NCI-H2227 (cell line): ENCODE data around the gene PHF2.

Experiments used
- DNase-seq: peaks from one replicate; lab custom pipeline; 2025; ENCODE audit not compliant: unreplicated experiment; lab: John Stamatoyannopoulos, UW

Gene PHF2

GRCh38 chr9:93676310-93677047 is 100.1 kb downstream of the PHF2 start:
- DNase-seq: no peak

- no peak for DNase-seq
Observed at GRCh38 chr9:93677048-93677571, 100.7 kb downstream of the PHF2 start.

DNA sequence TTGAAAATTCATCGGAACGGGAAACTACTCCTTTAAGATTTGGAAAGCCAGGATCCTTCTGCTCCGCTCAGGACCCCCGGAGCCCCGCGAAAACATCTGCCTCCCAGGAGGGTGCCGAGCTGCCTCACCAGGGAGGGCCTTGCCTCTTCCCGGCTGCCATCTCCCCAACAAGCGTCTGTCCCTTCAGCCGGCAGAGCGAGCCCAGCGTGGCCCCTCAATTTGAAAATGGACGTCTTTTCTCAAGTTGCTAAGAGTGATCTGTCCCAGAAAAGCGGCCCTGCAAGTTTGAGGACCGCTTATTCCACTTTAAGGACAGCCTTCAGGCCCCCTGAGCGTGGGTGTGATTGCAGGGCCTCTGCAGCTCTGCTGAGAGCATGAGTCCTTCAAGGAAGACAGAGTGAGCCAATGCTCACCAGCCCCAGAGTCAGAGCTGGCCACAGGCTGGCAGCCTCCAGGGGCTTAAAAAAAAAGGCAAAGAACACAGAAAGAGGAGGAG is 101.3 kb downstream of the PHF2 start:
- no peak for DNase-seq

DNA sequence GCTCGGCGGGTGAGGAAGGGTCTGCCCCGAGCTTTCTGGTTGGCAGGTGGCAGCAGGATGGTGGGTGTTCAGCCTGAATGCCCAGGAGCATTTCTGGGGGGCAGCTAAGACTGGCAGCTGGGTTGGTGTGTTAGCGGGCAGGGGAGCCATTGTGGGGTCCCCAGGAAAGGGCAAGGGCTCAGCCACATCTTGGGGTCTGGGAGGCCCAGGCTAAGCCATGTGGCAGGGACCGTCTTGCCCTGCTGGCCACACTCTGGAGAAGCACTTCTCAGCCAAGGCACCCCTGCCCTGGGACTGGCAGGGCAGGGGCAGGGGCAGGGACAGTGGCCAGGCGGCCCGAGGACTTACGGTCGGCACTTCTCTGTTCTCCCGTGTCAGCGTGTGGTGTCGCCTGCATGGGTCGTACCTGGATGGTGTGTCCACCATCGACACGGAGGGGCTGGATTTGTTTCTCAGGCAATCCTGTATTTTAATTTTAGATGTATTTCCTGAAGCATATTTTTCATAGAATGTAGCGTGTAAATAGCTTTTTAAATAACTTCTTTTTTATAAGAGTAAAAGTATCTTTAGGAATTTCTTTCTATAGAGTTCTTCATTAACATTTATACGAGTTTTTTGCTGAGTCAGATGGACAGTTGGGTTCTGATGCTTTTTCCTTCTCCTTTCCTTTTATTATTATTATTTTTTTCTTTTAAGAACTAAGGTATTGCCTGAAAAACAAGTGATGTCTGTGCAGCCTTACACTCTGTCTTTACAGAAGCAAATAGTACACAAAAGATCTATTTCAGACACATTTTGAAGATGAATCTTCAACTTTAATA is 102.0 kb downstream of the PHF2 start:
- no peak for DNase-seq

DNA sequence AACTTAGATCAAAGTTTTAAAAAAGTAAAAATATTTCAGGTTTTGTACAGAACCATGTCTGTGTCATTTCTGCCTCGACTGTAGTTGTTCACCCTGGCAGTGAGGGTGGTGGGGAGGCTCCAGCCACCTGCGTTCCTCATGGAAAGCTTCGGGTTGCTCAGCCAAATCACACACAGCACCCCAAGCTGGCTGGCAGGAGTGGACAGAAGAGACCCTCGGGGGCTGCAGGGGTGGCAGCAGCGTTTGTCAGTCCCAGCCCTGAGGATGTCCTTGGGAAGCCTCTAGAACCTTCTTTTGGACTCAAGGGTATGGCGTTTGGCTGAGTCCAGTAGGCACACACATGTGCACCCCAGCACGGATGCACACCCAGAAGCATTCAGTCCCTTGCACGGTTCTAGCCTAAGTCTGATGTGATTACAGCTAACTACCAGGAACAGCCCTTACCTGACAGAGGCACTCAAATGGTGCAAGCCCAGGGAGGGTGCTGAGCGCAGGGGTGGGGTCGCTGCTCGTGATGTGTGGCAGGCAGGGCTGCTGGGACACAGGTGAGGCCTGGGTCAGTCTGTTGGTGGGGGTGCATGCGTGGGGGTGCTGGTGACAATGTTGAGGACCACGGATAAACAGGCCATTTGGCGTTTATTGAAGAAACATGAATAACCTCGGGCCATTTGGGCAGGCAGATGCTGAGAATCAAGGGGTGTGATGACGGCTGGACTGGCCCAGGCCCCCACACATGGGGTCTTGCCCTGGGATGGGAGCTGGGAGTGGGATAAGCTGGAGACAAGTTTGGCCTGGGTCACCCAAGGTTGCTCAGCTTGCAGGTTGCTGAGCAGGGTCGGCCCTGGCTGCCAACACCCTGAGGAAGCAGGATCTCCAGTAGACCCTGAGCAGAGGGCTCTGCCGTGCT is 103.4 kb downstream of the PHF2 start:
- no peak for DNase-seq

DNA sequence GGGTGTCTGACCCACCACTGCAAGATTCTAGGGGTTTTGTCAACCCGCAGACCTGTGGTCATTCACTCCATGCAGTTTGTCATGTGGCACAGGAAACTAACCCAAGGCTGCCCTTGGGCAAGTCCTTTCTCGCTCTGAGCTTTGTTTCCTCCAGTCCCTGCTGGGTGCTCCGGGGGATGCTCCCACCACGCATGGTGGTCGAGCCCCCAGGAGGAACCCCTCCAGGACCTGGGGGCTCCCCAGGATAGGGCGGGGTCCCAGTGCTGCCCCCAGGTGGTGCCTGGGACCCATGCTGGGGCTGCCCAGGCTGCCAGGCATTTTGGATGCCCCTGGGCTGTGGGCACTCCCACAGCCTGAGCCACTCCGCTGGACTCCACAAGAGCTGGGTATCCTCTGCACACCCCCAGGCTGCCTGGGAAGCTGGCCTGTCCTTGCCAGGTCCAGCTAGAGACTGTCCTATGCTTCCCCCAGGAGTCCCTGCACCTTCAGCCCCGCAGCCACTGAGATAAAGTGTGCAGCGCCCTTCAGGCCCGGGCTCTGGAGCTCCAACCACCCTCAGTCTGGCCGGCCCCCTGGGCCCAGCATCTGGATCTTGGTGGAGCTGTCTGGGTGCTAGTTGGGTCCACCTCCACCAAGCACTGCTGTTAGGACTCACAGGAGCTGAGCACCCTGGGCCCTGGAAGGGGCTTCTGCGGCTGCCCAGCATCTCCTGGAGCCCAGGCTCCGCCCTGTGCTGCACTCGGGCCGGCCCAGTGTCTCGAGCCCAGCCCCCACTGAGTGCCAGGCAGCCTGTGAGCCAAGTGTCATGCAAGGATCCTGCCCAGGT is 104.3 kb downstream of the PHF2 start:
- no peak for DNase-seq

- no peak for DNase-seq
Observed at GRCh38 chr9:93681269-93682154, 105.1 kb downstream of the PHF2 start.

- peak; percentile 54 for DNase-seq
Observed at GRCh38 chr9:93682155-93682968, 106.0 kb downstream of the PHF2 start.

GRCh38 chr9:93683331-93684134 is 107.1 kb downstream of the PHF2 start:
- DNase-seq: no peak

DNA sequence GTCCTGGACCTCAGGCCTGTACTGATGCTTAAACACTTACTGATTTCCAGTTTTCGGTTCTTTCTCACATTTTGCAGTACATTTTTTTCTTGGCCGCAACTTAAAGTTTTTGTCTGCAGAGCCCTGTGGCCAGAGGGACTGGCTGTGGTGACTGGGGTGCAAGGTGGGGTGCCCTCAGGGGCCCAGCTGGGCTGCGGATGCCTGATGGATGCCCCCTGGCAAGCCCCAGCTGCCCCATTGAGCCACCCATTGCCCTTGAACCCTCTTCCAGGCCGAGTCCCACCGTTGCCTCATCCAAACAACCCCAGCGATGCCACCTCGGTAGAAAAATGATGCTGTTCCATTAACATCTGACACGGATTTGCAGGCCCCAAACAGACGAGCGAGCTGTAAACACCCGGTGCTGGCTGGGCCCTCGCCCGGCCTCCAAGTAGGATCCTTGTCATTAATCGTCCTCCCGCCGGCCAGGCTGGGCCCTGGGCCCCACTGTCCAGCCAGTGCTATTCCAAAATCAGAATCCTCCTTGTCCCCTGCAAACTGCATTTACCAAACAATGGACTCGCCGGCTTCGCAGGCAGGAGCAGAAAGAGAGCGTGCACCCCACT is 107.9 kb downstream of the PHF2 start:
- DNase-seq: no peak

DNA sequence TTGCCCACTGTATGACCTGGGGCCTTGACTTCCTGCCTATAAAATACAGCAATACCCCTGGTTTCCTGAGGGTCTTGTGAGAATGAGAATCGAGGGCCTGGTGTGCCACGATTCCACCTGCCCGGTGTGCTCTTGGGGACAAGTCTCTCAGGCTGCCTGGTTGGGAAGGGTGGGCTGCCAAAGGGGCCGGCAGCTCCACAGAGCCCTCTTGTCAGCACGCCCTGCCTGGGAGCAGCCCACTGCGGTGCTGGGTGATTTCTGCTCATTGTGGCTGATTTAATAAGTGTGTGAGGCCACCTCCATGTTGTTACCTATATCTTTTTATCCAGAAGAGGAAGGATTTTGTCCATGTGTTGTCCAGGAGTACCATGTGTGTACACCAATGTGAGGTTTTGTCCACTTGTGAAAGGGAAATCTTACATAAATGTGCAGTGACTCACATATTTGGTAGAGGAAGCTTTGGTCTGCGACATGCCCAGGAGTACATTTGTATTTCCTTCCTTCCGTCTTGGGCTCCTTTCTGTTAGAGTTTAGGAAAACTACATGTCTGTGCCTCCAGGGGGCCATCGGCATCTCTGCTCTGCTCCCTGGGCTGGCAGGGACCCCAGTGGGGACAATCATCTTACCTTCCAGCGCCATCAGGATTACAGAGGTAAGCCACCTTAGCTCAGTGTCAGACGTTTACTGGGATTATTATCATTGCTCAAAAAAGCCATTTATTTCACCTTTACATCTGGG is 108.6 kb downstream of the PHF2 start:
- no peak for DNase-seq

DNA sequence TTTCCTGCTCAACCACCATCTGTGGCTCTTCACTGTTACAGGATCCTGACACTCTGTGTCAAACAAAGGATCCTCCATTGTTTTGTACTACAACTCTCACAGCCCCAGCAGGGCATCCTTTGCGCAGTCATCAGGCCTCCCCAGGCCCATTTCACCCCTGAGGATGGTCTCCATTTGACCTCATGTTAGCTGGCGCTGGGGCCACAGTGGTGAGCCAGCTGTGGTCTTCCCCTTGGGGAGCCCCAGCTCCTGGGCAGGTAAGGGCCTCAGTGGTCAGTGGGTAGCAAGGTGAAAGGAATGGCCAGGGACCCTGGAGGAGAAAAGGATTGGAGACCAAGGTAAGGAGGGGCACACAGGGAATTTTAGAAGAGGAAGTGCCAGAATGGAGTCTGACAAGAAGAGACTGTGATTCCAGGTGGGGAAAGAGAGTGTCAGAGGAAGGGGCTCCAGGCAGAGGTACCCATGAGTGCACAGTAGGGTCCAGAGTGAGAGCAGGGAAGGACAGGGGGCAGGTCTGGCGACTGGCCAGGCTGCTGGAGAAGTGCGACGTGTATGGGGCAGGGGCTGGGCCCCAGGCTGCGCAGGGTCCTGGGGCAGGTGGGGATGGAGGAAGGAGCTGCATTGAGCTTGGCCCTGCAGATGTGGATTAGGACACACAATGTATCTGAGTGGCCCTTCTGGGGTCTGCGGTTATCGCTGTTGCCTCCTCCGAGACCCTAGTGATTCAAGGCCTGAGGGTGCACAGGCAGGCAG is 109.9 kb downstream of the PHF2 start:
- no peak for DNase-seq

DNA sequence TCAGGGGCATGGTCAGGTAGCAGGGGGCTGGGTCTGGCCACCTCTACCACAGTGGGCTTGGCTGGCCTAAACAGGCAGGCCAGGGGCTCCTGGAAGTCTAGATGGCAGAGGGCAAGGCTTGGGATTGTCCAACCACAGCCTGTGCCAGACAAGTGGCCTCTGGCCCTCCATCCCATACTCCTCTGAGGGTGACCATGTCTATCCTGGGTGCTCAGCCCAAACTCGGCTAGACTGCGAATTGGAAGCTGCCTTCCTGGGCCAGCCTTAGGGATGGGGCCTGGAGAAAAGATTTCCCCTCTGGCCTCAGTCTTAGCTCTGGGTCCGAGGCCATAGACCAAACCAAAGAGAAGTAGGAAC is 110.5 kb downstream of the PHF2 start:
- DNase-seq: no peak

DNA sequence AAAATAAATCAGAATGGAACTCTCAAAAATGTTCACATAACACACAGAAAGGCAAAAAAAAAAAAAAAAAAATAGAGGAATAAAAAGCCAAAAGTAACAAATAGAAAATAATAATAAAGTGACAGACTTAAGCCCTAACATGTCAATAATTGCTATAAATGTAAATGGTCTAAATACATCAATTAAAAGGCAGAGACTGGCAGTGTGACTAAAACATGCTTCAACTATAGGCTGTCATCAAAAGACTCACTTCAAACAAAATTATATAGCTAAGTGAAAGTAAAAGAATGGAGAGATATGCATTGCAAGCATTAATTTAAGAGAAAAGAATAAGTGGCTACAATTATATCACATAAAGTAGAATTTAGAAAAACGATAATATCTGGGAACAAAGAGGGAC is 114.2 kb downstream of the PHF2 start:
- no peak for DNase-seq

GRCh38 chr9:93693129-93693528 is 116.7 kb downstream of the PHF2 start:
- DNase-seq: no peak
